GM11168 (cell line): ENCODE results near the gene LRP1.

ENCODE experiments used
- in situ Hi-C: fragments of 300-500 bp; cut with MboI; formaldehyde crosslinking; loops from one replicate; pipeline ENCODE4 v1.12.0; 2022; ENCODE audit warnings: low sequenced_read_pairs; ENCODE audit not compliant: unreplicated experiment

The LRP1 gene

DNA sequence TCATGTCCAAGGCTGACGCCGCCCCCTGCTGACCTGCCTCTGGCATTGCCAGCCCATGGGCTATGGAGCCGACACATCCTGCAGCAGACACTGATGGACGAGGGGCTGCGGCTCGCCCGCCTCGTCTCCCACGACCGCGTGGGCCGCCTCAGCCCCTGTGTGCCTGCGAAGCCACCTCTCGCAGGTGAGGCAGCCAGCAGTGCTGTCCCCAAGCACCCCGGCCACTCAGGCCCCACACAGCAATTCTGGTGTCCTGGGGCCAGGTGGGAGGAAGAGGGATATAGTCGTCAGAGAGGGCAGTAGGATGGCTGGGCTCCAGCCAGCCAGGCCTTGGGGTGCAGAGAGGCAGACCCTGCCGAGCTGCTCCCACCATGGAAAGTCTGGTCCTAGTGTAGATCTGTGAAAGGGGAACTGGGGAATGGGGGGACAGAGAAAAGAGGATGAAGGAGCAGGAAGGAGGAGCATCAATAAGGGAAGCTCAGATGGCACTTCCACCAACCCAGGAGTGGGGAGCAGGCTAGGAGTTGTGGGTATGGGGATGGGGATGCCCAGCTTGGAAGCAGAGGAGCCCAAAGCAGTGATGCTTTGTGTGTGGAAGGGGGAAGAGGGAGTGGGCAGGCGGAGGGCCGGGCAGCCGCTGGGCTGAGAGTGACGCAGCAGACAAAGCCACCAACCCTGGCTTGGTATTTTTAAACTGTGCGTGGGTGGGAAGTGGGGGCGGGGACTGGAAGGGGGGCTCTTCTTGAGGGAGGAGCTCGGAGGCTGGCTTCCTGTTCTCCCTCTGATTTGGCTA lies 34.7 kb upstream of the LRP1 start:
- in situ Hi-C loops, result no loop called here

DNA sequence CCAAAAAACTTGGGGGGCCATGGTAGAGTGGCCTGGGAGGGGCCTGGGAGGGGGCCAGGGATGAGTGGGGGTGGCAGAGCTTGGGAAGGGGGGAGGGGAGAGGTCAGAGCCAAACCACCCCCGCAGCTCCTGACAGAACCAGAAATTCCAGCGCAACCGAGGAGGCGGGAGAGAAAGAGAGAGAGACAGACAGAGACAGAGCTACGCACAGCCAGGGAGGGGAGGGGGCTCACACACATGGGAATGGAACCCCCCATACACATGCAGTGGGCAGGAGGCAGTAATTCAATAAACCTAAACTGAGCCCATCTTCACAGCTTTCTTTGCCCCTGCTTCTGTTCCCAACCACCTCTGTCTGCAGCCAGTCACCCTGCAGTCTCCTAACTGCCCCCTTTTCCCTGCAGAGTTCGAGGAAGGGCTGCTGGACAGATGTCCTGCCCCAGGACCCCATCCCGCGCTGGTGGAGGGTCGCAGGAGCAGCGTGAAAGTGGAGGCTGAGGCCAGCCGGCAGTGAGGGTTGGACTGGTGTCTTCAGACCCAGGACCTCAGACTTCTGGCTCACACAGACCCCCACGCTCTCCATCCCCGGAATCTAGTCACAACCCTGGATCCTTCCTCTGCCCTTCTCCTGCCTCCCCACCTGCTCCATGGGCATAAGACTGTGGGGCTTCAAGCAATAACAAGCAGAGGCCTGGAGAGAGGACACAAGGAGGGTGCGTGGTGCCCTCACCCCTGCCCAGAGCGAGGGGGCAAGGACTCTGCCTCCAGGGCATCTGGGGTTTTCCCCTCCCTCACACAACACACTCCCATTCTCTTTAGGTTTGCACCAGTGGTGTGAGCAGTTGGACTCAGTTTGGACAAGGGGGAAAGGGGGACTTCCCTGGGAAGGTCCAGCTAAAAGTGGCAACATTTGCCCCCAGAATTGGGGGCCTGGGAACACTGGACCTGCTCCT lies 33.8 kb upstream of the LRP1 start:
- in situ Hi-C loops, result no loop called here

DNA sequence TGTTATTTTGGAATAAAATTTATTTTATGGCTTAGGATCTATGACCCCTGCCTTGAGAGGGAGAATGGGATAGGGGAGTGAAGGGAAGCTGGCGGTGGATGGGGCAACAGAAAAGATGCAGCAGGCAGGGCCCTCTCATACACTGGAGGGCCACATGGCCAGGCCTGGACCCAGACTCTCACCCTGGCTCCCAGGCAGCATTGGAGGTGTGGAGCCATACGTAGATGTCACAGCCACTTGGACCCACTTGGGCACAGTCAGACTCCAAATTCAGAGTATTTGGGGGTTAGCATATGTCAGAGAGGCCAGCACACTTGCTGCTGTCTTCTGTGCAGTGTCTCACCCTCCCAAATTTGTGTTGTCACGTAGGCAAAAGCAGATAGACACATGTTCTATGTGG lies 32.8 kb upstream of the LRP1 start:
- in situ Hi-C loops, result no loop called here

DNA sequence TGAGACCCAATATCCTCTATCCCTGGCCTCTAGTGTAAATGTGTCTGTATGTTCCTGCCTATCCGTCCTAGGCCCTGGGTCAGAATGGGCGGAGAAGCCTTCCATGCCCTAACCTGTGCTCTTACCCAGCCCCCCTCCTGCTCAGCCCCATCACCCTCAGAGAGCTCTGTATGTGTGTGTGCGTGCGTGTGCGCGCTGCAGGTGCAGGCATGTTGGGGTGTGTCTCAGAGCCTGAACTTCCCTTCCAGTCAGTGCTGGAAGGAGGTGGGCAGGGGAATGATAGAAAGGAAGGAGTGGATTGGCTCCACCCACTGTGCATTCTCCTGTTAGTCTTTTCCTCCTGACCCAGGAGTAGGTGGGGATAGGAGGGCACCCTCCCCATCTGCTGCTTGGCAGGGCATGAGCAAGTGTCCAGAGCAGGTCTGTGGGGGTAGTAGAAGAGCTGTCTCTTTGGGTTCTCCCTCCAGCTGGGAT lies 32.1 kb upstream of the LRP1 start:
- in situ Hi-C loops, result no loop called here

DNA sequence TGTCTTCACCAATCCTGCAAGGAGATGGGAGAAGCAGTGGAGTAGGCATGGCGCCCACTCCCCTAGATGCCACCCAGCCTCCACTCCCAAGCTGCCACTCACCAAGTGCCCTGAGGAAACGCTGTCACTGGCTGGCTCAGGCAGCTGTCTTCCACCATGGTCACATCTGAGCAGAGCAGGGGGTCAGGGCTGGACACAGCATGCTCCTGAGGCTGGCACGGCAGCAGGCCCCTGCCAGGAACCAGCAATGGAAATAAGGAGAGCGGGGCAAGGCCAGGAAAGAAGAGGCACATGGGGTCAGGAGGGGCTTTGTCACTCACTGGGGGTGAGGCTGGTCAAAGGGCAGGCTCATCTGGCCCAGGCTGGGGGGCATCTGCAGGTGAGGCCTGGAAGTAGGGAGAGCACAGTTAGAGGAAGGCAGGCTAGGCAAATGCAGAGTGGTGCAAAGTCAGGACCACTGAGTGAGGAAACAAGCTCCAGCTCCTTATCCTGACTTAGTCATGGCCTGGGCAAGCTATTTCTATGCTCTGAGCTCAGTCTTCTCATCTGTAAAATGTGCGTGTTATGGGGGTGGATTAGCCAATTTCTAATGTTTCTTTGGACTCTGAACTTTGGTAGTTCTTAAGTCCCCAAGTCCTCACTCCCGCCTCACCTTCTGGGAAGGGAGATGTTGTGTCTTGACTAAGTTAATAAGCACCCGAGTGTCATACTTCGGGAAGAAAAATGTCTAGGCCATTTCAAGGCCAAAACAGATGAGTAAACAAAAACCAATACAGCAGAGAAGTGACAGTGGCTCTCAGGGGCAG lies 31.3 kb upstream of the LRP1 start:
- in situ Hi-C loops, result no loop called here

DNA sequence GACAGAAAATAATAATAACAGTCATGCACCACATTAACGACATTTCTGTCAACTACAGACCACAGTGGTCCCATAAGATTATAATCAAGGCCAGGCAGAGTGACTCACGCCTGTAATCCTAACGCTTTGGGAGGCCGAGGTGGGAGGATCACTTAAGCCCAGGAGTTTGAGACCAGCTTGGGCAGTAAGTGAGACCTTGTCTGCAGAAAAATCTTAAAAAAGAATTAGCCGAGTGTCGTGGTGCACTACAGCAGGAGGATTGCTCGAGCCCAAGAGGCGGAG lies 30.8 kb upstream of the LRP1 start:
- in situ Hi-C loops, result no loop called here

DNA sequence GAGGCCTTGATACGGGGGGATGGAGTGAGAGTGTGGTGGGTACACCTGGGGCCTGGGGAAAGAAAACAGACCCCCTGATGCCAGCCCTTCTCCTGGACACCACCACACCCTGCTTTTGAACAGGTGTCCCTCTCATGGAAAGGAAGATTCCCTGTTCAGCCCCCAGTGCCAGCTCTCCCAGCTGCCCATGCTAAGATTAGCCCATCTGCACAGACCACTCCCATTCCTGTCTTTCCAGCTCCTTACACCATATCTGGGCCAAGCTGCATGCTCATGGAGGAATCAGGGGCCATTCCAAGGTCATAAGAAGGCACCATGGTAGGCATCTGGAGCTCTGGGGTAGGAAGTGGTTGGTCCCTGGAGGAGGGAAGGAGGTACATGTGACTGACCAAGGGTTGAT lies 29.7 kb upstream of the LRP1 start:
- in situ Hi-C loops, result no loop called here

DNA sequence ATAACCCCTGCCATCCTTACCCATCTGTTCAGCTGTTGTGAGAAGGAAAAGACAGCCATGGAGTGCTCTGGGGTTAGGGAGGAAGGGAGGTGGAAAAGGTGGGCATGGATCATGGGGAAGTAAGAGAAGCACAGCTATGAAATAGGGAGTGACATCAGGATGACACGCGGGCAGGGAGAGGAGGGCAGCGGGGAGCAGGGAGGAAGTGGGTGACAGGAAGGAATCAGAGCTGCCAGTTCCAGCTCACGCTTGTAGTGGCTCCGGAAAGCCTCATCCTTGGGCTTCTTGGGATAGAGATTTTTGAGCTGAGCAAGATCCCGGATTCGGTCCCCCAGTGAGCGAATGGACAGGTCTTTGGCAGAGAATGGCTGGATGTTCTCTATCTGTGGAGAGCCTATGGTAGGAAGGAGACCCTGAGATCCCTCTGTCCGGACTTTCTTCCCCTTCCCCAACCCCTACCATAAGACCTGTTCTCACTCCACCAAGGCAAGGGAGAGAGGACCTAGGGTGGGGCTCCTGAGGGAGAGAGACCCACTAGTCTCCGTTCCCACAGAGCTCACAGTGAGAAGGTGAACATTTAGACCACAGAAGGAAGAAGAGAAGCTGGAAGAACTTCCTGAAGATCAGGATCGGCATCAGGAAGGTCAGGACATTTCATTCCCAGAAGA lies 29.1 kb upstream of the LRP1 start:
- in situ Hi-C loops, result no loop called here

DNA sequence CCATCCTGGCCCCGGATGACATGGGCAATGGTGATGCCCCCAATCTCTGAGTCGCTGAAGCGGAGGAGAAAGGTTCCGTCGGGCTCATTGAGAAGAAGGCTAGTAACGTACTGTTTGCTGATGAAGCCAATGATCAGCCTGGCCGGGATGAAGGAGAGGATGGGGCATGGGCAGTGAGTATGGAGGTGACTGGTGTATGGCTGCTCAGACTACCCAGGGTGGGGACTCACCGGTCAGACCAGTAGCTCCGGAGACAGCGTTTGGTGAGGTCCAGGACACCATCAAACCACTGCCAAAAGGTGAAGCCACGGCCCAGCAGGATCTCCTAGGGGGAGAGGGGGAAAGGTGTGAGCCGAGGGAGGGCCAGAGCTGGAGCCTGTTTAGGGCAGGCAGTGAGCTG lies 28.5 kb upstream of the LRP1 start:
- in situ Hi-C loops, result no loop called here

DNA sequence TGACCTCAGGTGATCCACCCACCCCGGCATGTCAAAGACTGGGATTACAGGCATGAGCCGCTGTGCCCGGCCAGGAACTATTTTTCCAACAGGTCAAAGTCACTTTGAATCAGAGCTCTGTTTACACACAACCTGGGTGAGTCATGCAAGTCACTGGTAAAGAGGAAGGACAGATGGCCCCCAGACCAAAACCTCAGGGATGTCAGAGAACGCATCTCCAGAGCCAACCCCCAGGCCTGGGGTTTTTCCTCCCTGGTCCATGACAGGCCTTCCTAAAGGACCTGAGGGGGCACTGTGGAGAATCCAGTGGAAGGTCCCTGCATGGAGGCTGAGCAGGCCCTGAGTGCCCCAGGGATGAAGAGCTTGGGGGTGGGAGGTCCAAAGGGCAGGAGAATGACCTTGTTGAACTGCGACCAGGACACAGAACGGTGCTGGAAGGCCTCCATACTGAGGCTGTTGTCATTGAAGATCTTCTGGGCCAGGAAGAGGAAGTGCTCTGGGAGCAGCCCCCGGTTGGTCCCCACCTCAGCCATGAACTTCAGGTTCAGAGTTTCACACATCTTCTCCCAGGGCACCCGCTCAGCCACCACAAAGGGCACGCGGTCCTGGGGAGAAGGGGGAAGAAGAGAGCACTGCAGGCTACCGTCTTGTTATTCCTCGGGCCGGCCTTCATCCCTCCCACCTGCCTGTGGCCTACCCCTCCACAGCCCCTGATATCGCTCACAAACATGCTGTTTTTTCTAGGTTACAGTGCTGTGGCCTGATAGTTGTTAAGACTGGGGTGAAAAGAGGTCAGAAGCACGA lies 26.2 kb upstream of the LRP1 start:
- in situ Hi-C loops, result no loop called here

DNA sequence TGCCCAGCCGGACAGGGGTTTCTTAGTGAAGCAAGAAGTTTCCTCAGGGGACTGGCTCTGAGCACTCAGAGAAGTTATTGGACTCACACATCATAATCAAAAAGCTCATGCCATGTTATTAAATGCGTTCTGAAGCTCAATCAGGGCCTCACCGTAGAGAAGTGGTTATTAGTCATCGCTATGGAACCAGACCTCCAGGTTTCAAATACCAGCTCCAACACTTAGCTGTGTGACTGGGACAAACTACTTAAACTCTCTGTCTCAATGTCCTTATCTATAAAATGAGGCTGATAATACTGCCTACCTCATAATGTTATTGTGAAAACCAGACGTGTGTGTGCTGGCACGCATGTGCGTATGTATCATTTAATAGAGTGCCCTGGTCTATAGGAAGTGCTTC lies 24.4 kb upstream of the LRP1 start:
- in situ Hi-C loops, result no loop called here

DNA sequence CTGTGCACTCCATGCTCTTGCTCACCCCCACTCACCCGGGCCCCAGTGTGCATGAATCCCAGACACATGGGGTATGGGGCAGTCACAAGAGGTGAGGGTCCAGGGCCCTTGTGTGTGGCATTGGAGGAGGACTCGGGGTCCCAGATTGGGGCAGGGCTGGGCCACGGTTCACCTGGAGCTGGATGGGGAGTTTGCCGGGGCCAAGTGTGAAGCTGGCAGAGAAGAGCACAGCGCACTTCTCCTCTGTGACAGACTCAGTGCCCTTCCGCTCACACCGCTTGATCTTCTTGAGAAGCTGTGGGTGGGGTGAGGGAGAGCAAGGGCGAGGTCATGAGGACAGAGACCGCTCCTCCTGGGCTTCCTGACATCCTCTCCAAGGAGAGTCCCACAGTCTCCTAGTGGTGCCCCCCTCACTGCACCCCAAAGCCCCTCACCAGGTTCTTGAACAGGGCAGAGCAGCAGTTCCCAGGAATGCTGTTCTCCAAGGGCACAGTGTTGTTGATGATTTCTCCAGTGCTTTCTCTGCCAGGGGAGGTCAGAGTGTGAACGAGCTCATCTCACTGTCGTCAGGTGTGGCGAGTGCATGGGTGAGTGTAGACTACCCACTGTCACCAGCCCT lies 23.9 kb upstream of the LRP1 start:
- in situ Hi-C loops, result no loop called here

DNA sequence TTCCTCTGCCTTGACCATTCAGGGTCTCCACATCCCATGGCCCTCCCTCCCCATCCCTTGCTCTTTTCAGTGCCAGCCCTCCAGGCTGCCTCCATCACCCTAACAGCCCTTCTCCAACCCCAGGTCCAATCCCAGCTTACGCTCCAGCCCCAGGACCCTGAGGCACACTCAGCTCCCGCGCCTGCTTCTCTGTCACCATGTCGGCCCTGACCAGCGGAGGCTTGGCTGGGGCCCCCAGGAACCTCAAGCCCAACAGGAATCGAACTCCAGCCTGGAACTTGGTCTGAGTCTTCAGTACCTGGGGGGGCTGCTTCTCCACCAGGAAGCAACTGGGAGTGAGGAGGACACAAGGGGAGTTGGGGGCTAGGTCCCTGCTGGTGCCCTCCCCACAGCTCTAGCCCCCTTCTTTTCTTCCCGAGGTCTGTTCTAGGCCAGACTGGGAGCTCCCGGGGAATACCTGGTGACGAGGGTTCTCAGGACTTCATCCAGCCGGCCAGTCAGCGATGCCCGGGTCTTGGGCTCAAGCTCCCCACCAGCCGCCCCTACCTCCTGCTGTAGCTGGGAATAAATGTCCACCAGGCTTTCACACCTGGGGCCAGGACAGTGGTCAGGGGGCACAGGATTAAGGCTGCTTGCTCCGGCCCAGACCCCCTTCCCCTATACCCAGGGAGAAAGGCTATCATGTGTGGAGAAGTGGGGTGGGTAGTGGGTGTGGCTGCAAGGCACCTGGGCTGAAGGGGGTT lies 23.1 kb upstream of the LRP1 start:
- in situ Hi-C loops, result no loop called here

DNA sequence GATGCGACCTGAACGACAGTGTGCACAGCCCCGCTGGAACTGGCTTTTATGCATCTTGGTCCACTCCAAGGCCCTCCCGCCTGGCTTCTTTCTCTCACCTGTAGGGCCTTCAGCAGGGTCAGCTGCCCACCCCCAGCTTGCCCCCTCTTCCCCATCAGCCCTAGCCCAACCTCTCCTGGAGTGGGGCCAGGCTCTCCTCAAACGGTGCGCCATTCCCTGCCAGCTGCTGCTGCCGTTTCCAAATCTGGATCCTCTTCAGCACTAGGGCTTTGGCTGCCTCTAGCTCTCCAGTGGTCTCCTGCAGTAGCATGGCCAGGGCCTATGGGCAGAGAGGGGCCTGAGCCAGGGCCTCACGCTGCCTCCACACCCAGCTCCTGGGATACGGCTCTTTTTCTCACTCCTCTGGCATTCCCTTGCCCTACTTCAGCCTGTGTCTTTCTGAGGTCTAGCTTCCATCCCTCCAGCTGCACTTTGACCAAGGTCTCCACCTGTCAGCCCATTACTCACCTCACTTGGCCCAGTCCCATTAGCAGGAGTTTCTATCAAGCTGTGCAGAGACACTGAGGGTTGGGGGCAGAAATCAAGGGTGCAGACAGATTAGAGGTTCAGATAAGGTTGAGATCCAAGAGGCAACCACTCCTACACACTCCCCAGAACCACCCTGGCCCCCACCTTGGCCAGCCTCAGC lies 22.1 kb upstream of the LRP1 start:
- in situ Hi-C loops, result no loop called here

DNA sequence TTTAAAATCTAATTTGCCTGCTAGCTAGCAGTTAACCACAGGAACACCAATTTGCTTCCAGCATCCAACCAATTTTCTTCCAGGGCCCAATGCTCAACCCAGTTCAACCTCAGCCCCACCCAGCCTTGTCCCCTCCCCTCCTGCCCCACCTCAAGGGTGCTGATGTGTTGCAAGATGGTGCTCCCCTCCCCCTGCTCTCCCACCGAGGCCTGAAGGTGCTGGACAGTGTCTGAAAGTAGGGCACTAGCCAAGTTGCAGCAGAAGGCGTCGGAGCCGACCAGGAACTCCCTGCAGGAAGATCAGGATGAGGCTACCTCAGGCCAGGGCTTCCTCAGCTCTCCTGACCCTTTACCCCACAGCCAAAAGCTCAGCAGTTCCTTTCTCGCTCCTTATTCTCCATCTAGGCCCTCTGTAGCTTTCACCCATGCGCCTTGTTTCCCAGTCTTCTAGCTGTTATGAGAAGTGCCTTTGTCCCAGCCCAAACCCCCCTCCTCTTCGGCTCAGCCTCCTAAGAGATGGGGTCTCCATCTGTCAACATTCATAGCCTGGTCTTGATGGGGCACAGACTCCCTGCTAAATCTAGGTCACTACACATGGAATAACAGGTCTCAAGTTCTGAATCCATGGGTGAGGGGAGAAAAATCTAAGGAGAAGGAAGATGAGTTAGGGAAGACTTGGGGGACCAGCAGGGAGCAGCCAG lies 20.7 kb upstream of the LRP1 start:
- in situ Hi-C loops, result no loop called here

DNA sequence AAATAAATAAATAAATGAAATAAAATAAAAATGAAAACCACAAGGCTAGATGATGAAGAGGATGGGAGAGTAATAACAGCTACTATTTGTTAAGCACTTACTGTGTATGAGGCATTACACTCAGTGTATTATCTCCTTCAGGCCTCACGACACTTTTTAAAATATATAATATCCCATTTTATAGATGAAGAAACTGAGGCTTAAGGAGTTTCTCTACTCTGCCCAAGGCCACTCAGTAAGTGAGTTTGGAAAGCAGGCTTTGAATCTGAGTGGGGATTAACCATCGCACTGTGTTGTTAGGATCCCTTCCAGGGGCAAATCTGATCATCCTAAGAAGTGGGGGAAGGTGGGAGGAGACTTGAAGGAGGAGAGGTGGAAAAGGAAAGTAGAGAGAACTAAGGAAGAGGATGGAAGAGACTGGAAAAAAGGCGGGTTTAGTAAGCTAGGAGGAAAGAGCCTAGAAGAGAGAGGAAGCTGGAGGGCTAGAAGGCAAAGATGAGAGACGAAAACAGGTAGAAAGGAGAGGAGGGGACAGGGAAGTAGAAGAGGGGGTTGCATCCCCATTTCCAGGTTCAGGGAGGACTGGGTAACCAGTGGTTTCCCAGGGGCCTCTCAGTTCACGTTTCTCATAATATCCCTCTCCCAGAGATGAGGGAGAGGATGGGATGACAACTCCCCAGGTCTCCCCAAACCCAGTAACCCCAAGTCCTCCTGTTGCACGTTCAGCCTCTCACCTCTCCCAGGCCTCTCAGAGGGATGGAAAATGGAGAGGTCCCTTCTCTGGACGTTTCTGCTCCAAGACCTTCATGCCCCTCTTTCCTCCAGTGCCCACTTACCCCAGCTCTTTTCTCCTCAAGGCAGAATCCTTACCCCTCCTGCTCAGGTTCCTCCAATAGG lies 18.8 kb upstream of the LRP1 start:
- in situ Hi-C loops, result loop anchor here (5.0 kb wide), 2 partner anchors 37 to 97 kb away; no protein-coding TSS in a partner anchor
